ENCODE data around the gene KCTD21.

Gene KCTD21

GRCh38 chr11:78195917-78196560, 7.6 kb upstream of the KCTD21 start:
- TF ChIP-seq TEAD4 (IDR thresholded peaks at IDR 0.05) = no peak
- no peak for TF ChIP-seq CREB1 (IDR thresholded peaks at IDR 0.05; ENCODE audit: low read depth)
- no peak for TF ChIP-seq USF1 (IDR thresholded peaks at IDR 0.05)
- no peak for TF ChIP-seq CEBPB (IDR thresholded peaks at IDR 0.05)
- no peak for TF ChIP-seq TCF12 (IDR thresholded peaks at IDR 0.05; ENCODE audit: low read depth)
- no peak for TF ChIP-seq TAF1 (IDR thresholded peaks at IDR 0.05; ENCODE audit: low read depth)
- TF ChIP-seq FOXM1 (IDR thresholded peaks at IDR 0.05; ENCODE audit: borderline replicate concordance, low read depth) = no peak
- TF ChIP-seq EGR1 (IDR thresholded peaks at IDR 0.05) = no peak
- TF ChIP-seq, protein P1, sequence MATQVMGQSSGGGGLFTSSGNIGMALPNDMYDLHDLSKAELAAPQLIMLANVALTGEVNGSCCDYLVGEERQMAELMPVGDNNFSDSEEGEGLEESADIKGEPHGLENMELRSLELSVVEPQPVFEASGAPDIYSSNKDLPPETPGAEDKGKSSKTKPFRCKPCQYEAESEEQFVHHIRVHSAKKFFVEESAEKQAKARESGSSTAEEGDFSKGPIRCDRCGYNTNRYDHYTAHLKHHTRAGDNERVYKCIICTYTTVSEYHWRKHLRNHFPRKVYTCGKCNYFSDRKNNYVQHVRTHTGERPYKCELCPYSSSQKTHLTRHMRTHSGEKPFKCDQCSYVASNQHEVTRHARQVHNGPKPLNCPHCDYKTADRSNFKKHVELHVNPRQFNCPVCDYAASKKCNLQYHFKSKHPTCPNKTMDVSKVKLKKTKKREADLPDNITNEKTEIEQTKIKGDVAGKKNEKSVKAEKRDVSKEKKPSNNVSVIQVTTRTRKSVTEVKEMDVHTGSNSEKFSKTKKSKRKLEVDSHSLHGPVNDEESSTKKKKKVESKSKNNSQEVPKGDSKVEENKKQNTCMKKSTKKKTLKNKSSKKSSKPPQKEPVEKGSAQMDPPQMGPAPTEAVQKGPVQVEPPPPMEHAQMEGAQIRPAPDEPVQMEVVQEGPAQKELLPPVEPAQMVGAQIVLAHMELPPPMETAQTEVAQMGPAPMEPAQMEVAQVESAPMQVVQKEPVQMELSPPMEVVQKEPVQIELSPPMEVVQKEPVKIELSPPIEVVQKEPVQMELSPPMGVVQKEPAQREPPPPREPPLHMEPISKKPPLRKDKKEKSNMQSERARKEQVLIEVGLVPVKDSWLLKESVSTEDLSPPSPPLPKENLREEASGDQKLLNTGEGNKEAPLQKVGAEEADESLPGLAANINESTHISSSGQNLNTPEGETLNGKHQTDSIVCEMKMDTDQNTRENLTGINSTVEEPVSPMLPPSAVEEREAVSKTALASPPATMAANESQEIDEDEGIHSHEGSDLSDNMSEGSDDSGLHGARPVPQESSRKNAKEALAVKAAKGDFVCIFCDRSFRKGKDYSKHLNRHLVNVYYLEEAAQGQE (IDR thresholded peaks at IDR 0.05; ENCODE audit: low read depth) = no peak
- TF ChIP-seq, protein P2, sequence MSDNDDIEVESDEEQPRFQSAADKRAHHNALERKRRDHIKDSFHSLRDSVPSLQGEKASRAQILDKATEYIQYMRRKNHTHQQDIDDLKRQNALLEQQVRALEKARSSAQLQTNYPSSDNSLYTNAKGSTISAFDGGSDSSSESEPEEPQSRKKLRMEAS (IDR thresholded peaks at IDR 0.05) = no peak
- no peak for TF ChIP-seq NFIC (IDR thresholded peaks at IDR 0.05)
- no peak for TF ChIP-seq EP300 (IDR thresholded peaks at IDR 0.05; ENCODE audit: borderline replicate concordance)
- no peak for TF ChIP-seq YY1 (IDR thresholded peaks at IDR 0.05; ENCODE audit: low read depth)

GRCh38 chr11:78194490-78194889, 6.1 kb upstream of the KCTD21 start:
- TF ChIP-seq EGR1 (IDR thresholded peaks at IDR 0.05) (no peak), TAF1 (IDR thresholded peaks at IDR 0.05; ENCODE audit: low read depth) (no peak), RAD21 (IDR thresholded peaks at IDR 0.05; ENCODE audit: low read depth) (no peak)

DNA sequence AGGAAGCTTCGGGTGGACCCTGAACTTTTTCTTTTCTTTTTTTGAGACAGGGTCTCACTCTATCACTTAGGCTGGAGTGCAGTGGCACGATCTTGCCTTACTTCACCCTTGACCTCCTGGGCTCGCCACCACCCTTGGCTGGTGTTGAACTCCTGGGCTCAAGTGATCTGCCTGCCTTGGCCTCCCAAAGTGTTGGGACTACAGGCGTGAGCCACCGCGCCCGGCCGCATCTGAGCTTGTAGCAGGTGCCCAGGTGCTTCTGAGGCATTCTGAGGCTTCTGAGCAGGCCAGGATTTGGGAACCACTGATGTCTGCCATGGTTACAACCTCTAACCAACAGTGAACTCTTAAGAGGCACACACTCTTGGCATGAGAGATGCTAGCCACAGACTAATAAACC, 5.4 kb upstream of the KCTD21 start:
- TF ChIP-seq EP300 (IDR thresholded peaks at IDR 0.05; ENCODE audit: borderline replicate concordance) (no peak), TAF1 (IDR thresholded peaks at IDR 0.05; ENCODE audit: low read depth) (no peak), CREB1 (IDR thresholded peaks at IDR 0.05; ENCODE audit: low read depth) (no peak), USF1 (IDR thresholded peaks at IDR 0.05) (no peak), RAD21 (IDR thresholded peaks at IDR 0.05; ENCODE audit: low read depth) (no peak), NFIC (IDR thresholded peaks at IDR 0.05) (no peak), TCF12 (IDR thresholded peaks at IDR 0.05; ENCODE audit: low read depth) (no peak), EGR1 (IDR thresholded peaks at IDR 0.05) (no peak), FOXM1 (IDR thresholded peaks at IDR 0.05; ENCODE audit: borderline replicate concordance, low read depth) (no peak), ZBTB7A (IDR thresholded peaks at IDR 0.05; ENCODE audit: low read depth) (no peak), CEBPB (IDR thresholded peaks at IDR 0.05) (no peak), TEAD4 (IDR thresholded peaks at IDR 0.05) (no peak), YY1 (IDR thresholded peaks at IDR 0.05; ENCODE audit: low read depth) (no peak)
- TF ChIP-seq, protein P1 (IDR thresholded peaks at IDR 0.05; ENCODE audit: low read depth) = no peak
- TF ChIP-seq, protein P2 (IDR thresholded peaks at IDR 0.05) = no peak

GRCh38 chr11:78192911-78193351, 4.5 kb upstream of the KCTD21 start:
- TF ChIP-seq NFIC (IDR thresholded peaks at IDR 0.05) (no peak), YY1 (IDR thresholded peaks at IDR 0.05; ENCODE audit: low read depth) (no peak), RAD21 (IDR thresholded peaks at IDR 0.05; ENCODE audit: low read depth) (no peak), FOXM1 (IDR thresholded peaks at IDR 0.05; ENCODE audit: borderline replicate concordance, low read depth) (no peak), TEAD4 (IDR thresholded peaks at IDR 0.05) (no peak), USF1 (IDR thresholded peaks at IDR 0.05) (no peak)
- TF ChIP-seq, protein P2 (IDR thresholded peaks at IDR 0.05) = no peak
- TF ChIP-seq, protein P1 (IDR thresholded peaks at IDR 0.05; ENCODE audit: low read depth) = no peak

Data from Ishikawa (cell line).